Natural killer cell (primary cell): Measurements from ENCODE around the gene TMSB4Y. TPM values are rescaled to one million over a fixed set of nuclear protein-coding genes. Genes with fewer than 3 reads are reported as not detected.
A peak's percentile ranks its signal among the peaks of the same experiment; 100 is the strongest.

Experiments used
- ATAC-seq, 3 donors: fragments of 150-1000 bp in 2 of 3; fragments of 200-7000 bp in 1 of 3; cut with Tn5 transposase; 1 replicate in 1 of 3; 2 replicates in 2 of 3; pipeline ENCODE4 v1.10.0; 2021; ENCODE audit warnings: mild to moderate bottlenecking in 2 of 3, moderate library complexity in 2 of 3
- DNase-seq, 2 donors: peaks; one replicate each; pipeline versions ENCODE4 v3.0.0 to v3.0.0-alpha.2; 2013 to 2021; ENCODE audit warnings: mixed read lengths in 1 of 2
- H3K27ac ChIP-seq: one replicate; pipeline ENCODE4 v1.5.1; 2013; ENCODE audit warnings: mild to moderate bottlenecking, low read length
- H3K27me3 ChIP-seq: one replicate; pipeline ENCODE4 v1.6.1; 2013; ENCODE audit warnings: low read length; ENCODE audit not compliant: control insufficient read depth, insufficient read depth
- H3K36me3 ChIP-seq: one replicate; pipeline ENCODE4 v1.6.1; 2013; ENCODE audit warnings: low read length; ENCODE audit not compliant: control insufficient read depth, insufficient read depth
- H3K4me1 ChIP-seq: one replicate; pipeline ENCODE4 v1.6.1; 2013; ENCODE audit warnings: low read length; ENCODE audit not compliant: control insufficient read depth, insufficient read depth
- H3K4me3 ChIP-seq: one replicate; pipeline ENCODE4 v1.5.1; 2013; ENCODE audit warnings: low read length
- H3K9me3 ChIP-seq: one replicate; pipeline ENCODE4 v1.6.1; 2013; ENCODE audit warnings: low read length; ENCODE audit not compliant: control insufficient read depth, insufficient read depth
- H3K27ac Mint-ChIP-seq, 2 donors: one replicate each; pipeline ENCODE4 v1.8.0; 2022; ENCODE audit warnings: mild to moderate bottlenecking in 2 of 2, mixed read lengths in 2 of 2, moderate library complexity in 1 of 2
- H3K27me3 Mint-ChIP-seq, 2 donors: one replicate each; pipeline ENCODE4 v1.8.0; 2022; ENCODE audit warnings: low read depth in 2 of 2, mixed read lengths in 2 of 2
- H3K36me3 Mint-ChIP-seq: one replicate; pipeline ENCODE4 v1.8.0; 2022; ENCODE audit warnings: mixed read lengths
- H3K4me1 Mint-ChIP-seq, 2 donors: one replicate each; pipeline ENCODE4 v1.8.0; 2022; ENCODE audit warnings: mixed read lengths in 2 of 2
- H3K4me3 Mint-ChIP-seq: one replicate; pipeline ENCODE4 v1.8.0; 2022; ENCODE audit warnings: mild to moderate bottlenecking, moderate library complexity, mixed read lengths
- H3K9me3 Mint-ChIP-seq, 2 donors: one replicate each; pipeline ENCODE4 v1.8.0; 2022; ENCODE audit warnings: mixed read lengths in 2 of 2
- CTCF ChIP-seq: fragments of 200-600 bp; IDR thresholded peaks from one replicate; pipeline ENCODE4 v1.8.0; 2022; ENCODE audit warnings: antibody characterized with exemption
- WGBS: methylation state at CpG from one replicate; pipeline ENCODE4 v1.1.7; 2013; ENCODE audit warnings: missing lambda C conversion rate; ENCODE audit not compliant: insufficient coverage; 5-methylcytosine and 5-hydroxymethylcytosine counted together
- intact Hi-C: fragments of 100-400 bp; cut with micrococcal nuclease; formaldehyde crosslinking; loops from one replicate; pipeline ENCODE4 v1.14.2; 2022
- total RNA-seq, 4 donors: library from RNA; stranded (reverse); fragments of 120-200 nt in 1 of 4; gene quantifications; one replicate each; pipeline versions ENCODE4 v1.2.3 to v1.2.4, GENCODE V29; 2013 to 2022

Gene TMSB4Y
- total RNA-seq: 1 to 10 TPM in 2 of 3 donors, not detected in 1; 2.0 to 2.3 TPM
- 5.6 TPM for total RNA-seq (2013)

GRCh38 chrY:13703568-13703968 is at the start of gene TMSB4Y:
Gene TMSB4Y (plus strand): TSS chrY:13703899.
- no peaks in the 10 kb centered on the region for H3K36me3 ChIP-seq
- peak within 1 kb of the TSS; percentile 70 for H3K4me3 ChIP-seq
- peak; percentile 57 to 90 for DNase-seq
- peak in 2 of 3 donors; percentile 90 to 96 for ATAC-seq
- H3K27ac Mint-ChIP-seq: peak within 1 kb of the TSS in 1 of 2 donors; percentile 93
- peaks cover 0 to 15% of the 10 kb centered on the region in 2 donors for H3K4me1 Mint-ChIP-seq
- no peak within 1 kb of the TSS for H3K4me3 Mint-ChIP-seq
- intact Hi-C loops: loop anchor here (2.0 kb wide), 1 partner anchor 223 kb away; the partner anchor contains the start of gene UTY
- WGBS: 0% methylated on average over 28 of the region's 28 CpGs
- H3K27me3 Mint-ChIP-seq: no peaks in the 10 kb centered on the region
- no peaks in the 10 kb centered on the region for H3K36me3 Mint-ChIP-seq
- H3K4me1 ChIP-seq: peaks cover 14% of the 10 kb centered on the region
- H3K27ac ChIP-seq: peak within 1 kb of the TSS; percentile 93
- H3K9me3 ChIP-seq: no peaks in the 10 kb centered on the region
- no peaks in the 10 kb centered on the region for H3K9me3 Mint-ChIP-seq
- no peak for TF ChIP-seq CTCF
- H3K27me3 ChIP-seq: no peaks in the 10 kb centered on the region

GRCh38 chrY:13664162-13664561 is 39.5 kb upstream of the TMSB4Y start:
- no CpG with 5 or more reads among the region's 1 CpG for WGBS
- H3K4me3 Mint-ChIP-seq: no peak overlapping the region
- Histone ChIP-seq H3K27me3 (no peaks in the 10 kb centered on the region), H3K4me3 (no peak overlapping the region), H3K27ac (no peak overlapping the region), H3K36me3 (no peaks in the 10 kb centered on the region), H3K9me3 (no peaks in the 10 kb centered on the region), H3K4me1 (no peaks in the 10 kb centered on the region)
- intact Hi-C loops: no loop called here
- no peak for ATAC-seq
- H3K36me3 Mint-ChIP-seq: no peaks in the 10 kb centered on the region
- no peaks in the 10 kb centered on the region for H3K4me1 Mint-ChIP-seq
- TF ChIP-seq CTCF: no peak
- no peak overlapping the region for H3K27ac Mint-ChIP-seq
- DNase-seq: no peak
- no peaks in the 10 kb centered on the region for H3K9me3 Mint-ChIP-seq
- H3K27me3 Mint-ChIP-seq: no peaks in the 10 kb centered on the region

- Mint-ChIP-seq H3K27ac (no peak overlapping the region), H3K36me3 (no peaks in the 10 kb centered on the region), H3K4me3 (no peak overlapping the region), H3K4me1 (no peaks in the 10 kb centered on the region), H3K9me3 (no peaks in the 10 kb centered on the region), H3K27me3 (no peaks in the 10 kb centered on the region)
- Histone ChIP-seq H3K4me1 (no peaks in the 10 kb centered on the region), H3K9me3 (peaks cover 21% of the 10 kb centered on the region), H3K36me3 (no peaks in the 10 kb centered on the region), H3K27ac (no peak overlapping the region), H3K27me3 (no peaks in the 10 kb centered on the region), H3K4me3 (no peak overlapping the region)
- 83% methylated on average over 2 of the region's 2 CpGs for WGBS
- intact Hi-C loops: no loop called here
- DNase-seq: no peak
- TF ChIP-seq CTCF: no peak
- no peak for ATAC-seq
These were observed 32.6 kb upstream of the TMSB4Y start for GRCh38 chrY:13671122-13671521.

- Histone ChIP-seq H3K27me3 (no peaks in the 10 kb centered on the region), H3K9me3 (no peaks in the 10 kb centered on the region), H3K4me3 (no peak overlapping the region), H3K27ac (no peak overlapping the region), H3K4me1 (peaks cover 14% of the 10 kb centered on the region), H3K36me3 (no peaks in the 10 kb centered on the region)
- Mint-ChIP-seq H3K9me3 (no peaks in the 10 kb centered on the region), H3K27ac (no peak overlapping the region), H3K27me3 (no peaks in the 10 kb centered on the region), H3K36me3 (no peaks in the 10 kb centered on the region), H3K4me1 (peaks cover 0 to 15% of the 10 kb centered on the region in 2 donors), H3K4me3 (no peak overlapping the region)
- peak in 1 of 2 donors; percentile 4 for DNase-seq
- TF ChIP-seq CTCF: no peak
- intact Hi-C loops: loop anchor here (2.0 kb wide), 1 partner anchor 221 kb away; the partner anchor contains the start of gene UTY
- WGBS: 97% methylated on average over 7 of the region's 11 CpGs
- ATAC-seq: no peak
These were observed 1.4 kb upstream of the TMSB4Y start for GRCh38 chrY:13702276-13702675.
